MM.1S (cell line): ENCODE data around the gene TPK1.

Experiments used
- CTCF ChIP-seq: fragments of 300-600 bp; sonication (generic); IDR thresholded peaks from 2 replicates; pipeline ENCODE4 v1.5.1; 2016; ENCODE audit warnings: antibody characterized with exemption, low read length, mixed read lengths
- EZH2 ChIP-seq: fragments of 300-600 bp; sonication (generic); optimal IDR thresholded peaks from 2 replicates; pipeline ENCODE3; 2017; ENCODE audit warnings: low read depth, mild to moderate bottlenecking, antibody characterized with exemption, low read length, mixed read lengths

- TF ChIP-seq CTCF (no peak), EZH2 (no peak)
These were observed 399.4 kb downstream of the TPK1 start for GRCh38 chr7:144436500-144436899.
